Germinal center (tissue), 1 donor: ENCODE results near the gene SLC35E4.
"Not testable (repeated sequence)": the region's sequence is repeated elsewhere in the genome, so short reads cannot be mapped to it uniquely, and the experiment has no call there.

Experiments
- DNase-seq: peaks from one replicate; pipeline ENCODE4 v3.0.0; 2012; ENCODE audit warnings: mixed read lengths, low spot score

Gene SLC35E4

GRCh38 chr22:30612789-30613188 lies 22.8 kb upstream of the SLC35E4 start:
- DNase-seq: no peak

- no peak for DNase-seq
These were observed 21.3 kb upstream of the SLC35E4 start for GRCh38 chr22:30614268-30614667.

- DNase-seq: no peak
These were observed 20.7 kb upstream of the SLC35E4 start for GRCh38 chr22:30614879-30615278.

GRCh38 chr22:30615543-30615954 lies 20.0 kb upstream of the SLC35E4 start:
- DNase-seq: no peak

- DNase-seq: no peak
These were observed 17.8 kb upstream of the SLC35E4 start for GRCh38 chr22:30617819-30618218.

GRCh38 chr22:30619909-30620308 lies 15.7 kb upstream of the SLC35E4 start:
- DNase-seq: not testable (repeated sequence)

- DNase-seq: no peak
These were observed 9.2 kb upstream of the SLC35E4 start for GRCh38 chr22:30626413-30626812.

- DNase-seq: no peak
These were observed 8.1 kb upstream of the SLC35E4 start for GRCh38 chr22:30627471-30627870.

- no peak for DNase-seq
These were observed 7.1 kb upstream of the SLC35E4 start for GRCh38 chr22:30628491-30628890.

GRCh38 chr22:30631469-30631868 lies 4.1 kb upstream of the SLC35E4 start:
- not testable (repeated sequence) for DNase-seq

GRCh38 chr22:30634471-30635233 lies 929 bp upstream of the SLC35E4 start:
- peak; percentile 92 for DNase-seq

GRCh38 chr22:30636226-30637077 lies 871 bp downstream of the SLC35E4 start:
- no peak for DNase-seq

GRCh38 chr22:30637701-30638114 lies 2.1 kb downstream of the SLC35E4 start:
- no peak for DNase-seq

GRCh38 chr22:30640361-30640760 lies 4.8 kb downstream of the SLC35E4 start:
- DNase-seq: no peak

GRCh38 chr22:30640839-30641430 lies 5.4 kb downstream of the SLC35E4 start:
- DNase-seq: no peak

- no peak for DNase-seq
These were observed 7.7 kb downstream of the SLC35E4 start for GRCh38 chr22:30643055-30643875.

GRCh38 chr22:30646518-30647160 lies 11.1 kb downstream of the SLC35E4 start:
- no peak for DNase-seq

- DNase-seq: no peak
These were observed 12.0 kb downstream of the SLC35E4 start for GRCh38 chr22:30647536-30647935.

- DNase-seq: no peak
These were observed 13.2 kb downstream of the SLC35E4 start for GRCh38 chr22:30648825-30649224.

- DNase-seq: peak; percentile 40
These were observed 13.9 kb downstream of the SLC35E4 start for GRCh38 chr22:30649430-30650007.

GRCh38 chr22:30650508-30651116 lies 15.0 kb downstream of the SLC35E4 start:
- DNase-seq: no peak
